NCI-H524 treated with DMSO at 0.1 percent for 48 hours (cell line): ENCODE data around the gene NUDT16.
"Not testable (repeated sequence)": the region's sequence is repeated elsewhere in the genome, so short reads cannot be mapped to it uniquely, and the experiment has no call there.

Source experiments
- DNase-seq: peaks from one replicate; lab custom pipeline; 2025; lab: John Stamatoyannopoulos, UW

The NUDT16 gene

DNA sequence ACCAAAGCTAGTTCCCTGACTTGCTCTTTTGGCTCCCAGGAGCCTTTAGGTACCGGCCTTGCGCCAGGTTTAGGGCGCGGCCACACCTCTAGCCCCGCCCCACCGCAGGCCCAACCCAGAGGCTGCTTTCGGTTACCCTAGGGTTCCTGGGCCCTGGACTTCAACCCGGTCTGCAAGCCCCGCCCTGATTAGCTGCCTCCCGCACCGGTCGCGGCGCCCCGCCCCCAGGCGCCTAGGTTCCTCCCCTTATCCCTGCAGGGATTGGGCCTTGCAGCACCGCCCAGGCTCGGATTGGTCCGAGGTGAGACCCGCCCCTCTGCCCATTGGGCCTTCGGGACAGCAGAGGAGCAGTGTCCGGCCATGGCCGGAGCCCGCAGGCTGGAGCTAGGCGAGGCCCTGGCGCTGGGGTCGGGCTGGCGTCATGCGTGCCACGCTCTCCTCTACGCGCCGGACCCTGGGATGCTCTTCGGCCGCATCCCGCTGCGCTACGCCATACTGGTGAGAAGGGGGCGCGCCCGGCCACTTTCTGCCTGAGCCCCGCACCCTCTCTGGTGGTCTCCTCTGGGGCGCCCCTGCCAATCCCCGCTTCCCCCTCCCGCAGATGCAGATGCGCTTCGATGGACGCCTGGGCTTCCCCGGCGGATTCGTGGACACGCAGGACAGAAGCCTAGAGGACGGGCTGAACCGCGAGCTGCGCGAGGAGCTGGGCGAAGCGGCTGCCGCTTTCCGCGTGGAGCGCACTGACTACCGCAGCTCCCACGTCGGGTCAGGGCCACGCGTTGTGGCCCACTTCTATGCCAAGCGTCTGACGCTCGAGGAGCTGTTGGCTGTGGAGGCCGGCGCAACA, at the start of gene NUDT16:
Gene NUDT16, plus strand, starts transcription at position 330 of the 847 bp plus-strand sequence. Its CDS starts 31 bp downstream, at position 361.
- DNase-seq = peak; percentile 88

DNA sequence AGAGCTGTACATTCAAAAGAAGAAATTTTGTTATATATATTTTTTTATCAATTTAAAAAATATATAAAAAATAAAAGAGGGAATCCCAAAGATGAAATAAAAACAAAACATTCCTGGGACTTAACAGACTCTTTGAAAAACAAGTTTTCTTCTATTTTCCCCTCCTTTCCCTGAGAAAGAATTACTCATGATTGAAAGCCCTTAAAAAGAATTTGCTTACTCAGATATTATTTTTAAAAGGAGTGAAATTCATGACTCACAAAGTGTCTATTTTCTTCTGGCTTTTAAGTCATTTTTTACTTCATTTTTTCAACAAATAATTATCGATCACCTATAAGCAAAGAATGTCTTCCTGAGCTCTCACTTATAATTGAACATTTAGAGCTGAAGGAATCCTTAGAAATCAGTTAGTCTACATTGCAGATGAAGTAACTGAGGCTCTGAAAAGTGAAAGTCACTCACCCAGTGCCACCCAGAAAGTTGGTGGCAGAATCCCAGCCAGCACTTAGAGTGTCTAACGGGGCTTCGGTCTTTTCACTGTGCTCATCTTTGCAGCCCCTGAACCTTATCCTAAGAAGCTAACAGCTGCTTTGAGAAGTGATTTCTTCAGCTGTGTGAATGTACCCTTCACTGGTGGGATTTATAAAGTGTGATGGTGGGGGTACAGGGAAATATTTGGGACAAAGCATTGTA, 42.5 kb upstream of the NUDT16 start:
- DNase-seq = no peak

DNA sequence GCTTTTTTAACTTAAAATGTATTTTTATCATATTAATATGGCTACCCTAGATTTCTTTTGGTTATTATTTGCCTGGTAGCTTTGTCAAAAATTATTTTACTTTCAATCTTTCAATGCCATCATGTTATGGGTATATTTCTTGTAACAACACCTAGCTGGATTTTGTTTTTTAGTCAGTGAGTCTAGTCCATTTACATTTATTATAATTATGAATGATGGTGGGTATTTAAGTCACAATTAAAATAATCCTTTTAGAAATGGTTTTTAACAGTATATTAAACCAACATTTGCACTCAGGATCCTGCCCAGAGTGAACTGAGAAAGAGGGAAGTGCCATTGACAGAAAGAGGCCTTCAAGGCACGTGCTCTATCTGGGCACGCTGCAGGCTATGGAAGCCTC, 39.8 kb upstream of the NUDT16 start:
- DNase-seq = no peak

DNA sequence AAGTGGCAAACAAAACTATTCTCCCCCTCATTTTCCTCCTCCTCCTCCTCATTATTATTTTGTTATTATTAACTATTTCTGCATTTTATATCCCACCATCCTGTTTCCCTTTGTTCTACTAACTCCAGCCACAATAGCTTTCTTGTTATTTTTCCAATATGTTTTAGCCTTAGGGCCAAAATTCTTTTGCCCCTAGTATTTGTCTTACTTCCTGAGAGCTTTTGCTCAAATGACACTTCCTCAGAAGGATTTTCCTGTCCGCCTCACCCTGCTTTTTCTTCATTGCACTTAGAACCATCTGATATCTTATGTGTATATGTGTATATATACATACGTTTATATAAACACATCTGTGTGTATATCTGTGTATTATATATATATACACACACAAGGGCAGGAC, 32.7 kb upstream of the NUDT16 start:
- no peak for DNase-seq

DNA sequence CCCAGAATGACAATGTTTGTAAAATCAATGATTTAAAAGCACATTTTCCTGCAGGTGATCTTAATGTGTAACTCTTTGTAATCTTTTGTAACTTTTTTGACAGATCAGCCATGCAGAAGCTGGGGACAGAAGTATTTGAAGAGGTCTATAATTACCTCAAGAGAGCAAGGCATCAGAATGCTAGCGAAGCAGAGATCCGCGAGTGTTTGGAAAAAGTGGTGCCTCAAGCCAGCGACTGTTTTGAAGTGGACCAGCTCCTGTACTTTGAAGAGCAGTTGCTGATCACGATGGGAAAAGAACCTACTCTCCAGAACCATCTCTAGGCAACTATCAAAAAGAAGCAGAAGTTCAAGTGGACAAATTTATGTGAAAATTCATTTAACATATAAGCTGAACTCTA, 32.1 kb upstream of the NUDT16 start:
- DNase-seq = no peak

DNA sequence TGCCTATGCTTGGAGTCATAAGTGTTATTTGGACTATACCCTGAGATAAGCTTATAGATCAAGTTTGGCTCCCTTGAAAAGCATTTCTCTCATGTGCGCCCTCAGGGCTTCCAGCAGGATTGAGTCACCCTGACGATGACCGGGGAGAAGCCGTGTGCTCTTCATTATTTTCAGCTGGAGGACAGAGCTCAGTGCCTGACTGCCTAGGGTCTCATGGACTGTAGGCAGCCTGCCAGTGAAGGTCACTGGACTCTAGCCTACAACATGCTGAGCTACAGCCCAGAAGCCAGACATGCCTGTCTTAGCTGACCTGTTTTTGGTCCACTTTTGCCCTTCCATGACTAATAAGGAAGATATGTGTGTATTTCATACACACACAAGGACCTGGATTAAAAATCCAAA, 31.6 kb upstream of the NUDT16 start:
- DNase-seq = no peak

DNA sequence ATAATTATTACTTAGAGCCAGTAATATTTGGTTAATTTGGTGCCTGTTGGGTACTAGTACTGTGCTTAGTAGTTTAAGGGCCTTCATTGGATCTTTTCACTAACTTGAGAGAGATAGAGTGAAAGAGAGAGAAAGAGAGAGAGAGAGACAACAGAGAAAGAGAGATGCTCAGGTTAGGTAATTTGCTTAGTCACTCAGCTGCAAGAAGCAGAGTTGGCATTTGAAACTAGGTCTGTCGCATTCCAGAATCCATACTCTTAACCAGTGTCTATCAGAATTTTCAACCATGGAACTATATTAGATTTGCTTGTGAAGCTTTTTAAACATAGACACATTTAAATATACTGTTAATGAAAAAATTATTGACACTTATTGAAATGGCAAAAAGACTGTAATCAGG, 31.1 kb upstream of the NUDT16 start:
- DNase-seq = no peak

DNA sequence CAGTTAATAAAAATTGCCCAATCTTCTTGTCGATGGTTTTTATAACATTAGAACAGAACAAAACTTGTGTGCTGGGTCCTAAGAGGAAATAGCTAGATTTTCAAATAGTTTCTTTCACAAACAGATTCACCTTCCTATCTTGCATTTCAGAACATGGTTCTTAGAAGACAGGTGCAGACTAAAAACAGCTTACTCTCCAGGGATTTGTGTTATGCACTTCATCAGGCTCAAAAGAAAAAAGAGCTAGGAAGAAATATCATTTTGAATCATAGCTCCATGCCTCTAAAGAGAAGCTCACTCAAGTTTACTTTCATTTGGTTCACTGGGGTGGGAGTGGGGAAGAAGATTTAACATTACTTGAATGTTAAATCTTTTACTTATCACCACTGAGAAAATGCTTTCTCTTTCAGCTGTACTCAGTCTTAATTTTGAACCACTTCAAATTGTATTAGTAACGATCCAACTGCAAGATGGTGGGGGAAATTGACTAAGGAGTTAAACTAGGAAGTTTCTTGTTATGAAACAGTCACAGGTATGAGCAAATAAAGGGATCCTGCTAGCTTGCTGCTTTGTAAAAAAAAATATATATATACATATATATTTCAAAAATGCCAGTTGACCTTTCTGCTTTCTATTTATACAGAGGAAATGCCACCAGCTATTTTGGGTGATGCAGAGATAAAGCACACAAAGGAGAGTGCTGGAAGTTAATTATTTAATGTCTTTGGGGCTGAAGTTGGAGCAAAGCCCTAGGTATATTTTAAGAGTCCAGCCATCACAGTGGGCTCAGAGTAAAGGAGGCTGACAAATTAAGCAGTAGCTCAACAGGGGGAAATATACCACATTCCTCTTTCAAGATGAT, 28.3 kb upstream of the NUDT16 start:
- no peak for DNase-seq

DNA sequence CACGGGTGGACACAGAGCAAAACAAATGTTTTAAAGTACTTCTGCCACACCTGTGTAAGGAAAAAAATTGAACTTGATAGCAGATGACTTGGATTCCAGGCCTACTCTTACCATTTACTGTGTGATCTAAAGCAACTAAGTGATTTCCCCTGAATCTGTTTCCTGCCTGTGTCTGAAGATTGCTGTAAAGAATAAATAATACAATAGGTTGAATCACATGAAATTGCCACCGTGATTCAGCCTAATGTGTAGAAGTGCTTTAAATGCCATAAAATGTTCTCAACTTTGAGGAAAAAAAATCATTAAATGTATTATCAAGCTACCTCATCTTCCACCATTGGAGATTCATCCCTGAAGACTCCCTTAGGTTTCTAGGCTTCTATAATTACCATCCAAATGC, 27.6 kb upstream of the NUDT16 start:
- no peak for DNase-seq

DNA sequence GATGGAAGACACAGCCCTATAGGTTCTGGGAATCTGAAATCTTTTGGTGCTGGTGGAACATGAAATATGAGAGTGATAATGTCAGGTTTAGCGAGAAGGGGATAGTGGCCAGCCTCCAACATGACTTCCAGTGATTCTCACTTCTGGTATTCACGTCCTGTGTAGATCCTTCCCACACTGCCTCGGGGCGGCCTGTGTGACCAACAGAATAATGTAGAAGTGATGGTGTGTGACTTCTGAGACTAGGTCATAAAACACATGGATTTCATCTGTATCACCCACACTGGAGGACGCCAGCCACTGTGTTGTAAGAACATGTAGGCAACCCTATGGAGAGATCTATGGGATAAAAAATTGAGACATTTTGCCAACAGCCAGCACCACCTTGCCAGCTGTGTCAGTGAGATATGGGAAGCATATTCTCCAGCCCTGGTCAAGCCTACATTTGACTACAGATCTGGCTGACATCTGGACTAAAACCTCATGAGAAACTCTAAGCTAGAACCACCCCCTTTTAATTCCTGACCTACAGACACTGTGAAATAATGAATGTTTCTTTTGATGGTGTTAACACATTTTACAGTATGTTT, 25.5 kb upstream of the NUDT16 start:
- no peak for DNase-seq

DNA sequence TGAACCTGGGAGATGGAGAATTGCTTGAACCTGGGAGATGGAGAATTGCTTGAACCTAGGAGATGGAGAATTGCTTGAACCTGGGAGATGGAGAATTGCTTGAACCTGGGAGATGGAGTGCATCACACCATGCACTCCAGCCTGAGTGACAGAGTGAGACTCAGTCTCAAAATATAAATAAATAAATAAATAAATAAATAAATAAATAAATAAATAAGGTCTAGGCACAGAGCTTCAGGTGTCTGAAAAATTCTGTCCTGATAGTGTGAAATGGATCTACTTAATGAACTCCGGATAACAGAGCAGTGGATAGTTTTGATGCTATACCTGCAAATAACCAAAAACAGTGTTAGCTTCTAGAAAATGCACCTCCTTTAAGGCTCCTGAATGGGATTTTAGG, 24.3 kb upstream of the NUDT16 start:
- no peak for DNase-seq

DNA sequence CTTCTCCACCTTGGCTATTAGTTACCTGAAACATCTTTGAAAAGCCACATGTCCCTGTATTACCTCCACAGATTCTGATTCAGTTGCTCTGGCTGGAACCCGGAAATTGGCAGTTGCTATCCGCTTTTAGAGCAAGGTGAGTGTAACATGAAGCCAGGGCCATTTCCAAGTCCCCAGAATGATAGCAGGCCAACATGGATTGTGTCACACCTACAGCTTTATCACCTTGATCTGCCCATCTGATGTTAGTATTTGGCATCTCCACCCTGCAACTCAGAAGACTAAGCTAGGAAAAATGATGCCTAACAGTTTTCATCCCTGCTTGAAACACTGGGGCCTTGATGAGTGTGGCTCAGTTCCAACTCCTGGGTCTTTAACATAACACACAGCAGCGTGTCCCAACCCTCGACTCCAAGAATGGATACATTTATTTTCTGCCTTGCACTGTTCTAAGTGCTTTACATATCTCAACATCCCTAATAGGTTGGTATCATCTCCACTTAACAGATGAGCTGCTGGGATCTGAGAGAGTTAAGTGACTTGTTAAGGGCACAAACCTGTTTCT, 21.3 kb upstream of the NUDT16 start:
- peak; percentile 89 for DNase-seq

DNA sequence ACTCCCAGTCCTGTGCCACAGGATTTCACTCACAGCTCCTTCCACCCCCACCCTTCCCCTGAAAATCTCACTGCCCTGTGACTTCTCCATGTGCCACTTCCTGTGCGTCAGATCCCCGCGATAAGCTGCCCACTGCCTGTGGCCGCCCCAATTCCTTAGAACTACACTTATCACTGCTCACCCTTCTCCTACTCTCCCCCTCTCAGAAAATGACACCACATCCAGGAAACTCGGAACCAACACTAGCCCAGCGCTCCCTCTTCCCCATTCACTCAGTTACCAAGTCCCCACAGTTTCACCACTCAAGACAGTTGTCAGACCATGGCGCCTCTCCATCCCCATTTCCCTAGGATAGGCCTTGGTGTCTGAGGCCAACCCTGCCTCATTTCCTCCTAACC, 20.5 kb upstream of the NUDT16 start:
- not testable (repeated sequence) for DNase-seq

DNA sequence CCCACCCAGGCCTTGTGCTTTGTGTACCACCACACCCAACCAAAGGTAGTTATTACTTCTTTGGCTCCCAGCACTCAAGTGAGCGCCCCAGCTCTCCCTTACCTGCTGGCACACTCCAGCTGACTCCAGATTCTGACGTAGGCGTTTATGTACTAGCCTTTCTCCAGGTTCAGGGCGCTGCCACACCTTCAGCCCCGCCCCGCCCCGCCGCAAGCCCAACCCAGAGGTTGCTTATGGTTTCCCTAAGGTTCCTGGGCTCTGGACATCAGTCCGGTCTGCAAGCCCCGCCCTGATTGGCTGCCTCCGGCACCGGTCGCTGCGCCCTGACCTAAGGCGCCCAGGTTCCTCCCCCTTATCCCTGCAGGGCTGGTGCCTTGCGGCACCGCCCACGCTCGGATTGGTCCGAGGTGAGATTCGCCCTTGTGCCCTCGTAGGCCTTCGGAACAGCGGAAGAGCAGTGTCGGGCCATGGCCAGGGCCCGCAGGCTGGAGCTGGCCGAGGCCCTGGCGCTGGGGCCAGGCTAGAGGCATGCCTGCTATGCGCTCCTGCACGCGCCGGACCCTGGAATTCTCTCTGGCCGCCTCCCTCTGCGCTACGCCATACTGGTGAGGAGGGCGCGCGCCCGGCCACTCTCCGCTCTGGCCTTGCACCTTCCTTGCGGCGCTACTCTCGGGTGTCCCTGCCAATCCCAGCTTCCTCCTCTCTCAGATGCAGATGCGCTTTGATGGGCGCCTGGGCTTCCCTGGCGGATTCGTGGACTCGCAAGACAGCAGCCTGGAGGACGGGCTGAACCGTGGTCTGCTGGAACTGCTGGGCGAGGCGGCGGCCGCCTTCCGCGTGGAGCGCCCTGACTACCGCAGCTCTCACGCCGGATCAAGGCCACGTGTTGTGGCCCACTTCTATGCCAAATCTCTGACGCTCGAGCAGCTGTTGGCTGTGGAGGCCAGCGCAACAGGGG, 19.8 kb upstream of the NUDT16 start:
- DNase-seq = no peak

DNA sequence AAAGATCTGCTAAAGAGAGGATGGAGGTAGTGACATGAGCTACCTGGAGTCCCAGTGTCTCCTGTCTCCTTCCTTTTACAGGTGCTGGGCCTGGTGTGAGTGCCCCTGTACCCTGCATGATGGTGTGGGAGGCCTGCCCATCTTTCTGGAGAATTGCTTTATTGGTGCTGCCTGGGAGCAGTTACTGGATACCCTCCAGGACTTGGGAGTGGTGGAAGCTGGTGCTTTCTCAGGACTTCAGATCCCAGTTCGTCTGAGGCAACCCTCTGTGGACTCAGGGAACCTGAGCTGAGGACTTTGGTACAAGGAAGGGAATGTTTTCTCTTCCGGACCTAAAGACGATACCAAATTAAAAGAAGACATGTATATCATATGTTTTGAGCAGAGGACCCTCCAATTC, 18.3 kb upstream of the NUDT16 start:
- no peak for DNase-seq

DNA sequence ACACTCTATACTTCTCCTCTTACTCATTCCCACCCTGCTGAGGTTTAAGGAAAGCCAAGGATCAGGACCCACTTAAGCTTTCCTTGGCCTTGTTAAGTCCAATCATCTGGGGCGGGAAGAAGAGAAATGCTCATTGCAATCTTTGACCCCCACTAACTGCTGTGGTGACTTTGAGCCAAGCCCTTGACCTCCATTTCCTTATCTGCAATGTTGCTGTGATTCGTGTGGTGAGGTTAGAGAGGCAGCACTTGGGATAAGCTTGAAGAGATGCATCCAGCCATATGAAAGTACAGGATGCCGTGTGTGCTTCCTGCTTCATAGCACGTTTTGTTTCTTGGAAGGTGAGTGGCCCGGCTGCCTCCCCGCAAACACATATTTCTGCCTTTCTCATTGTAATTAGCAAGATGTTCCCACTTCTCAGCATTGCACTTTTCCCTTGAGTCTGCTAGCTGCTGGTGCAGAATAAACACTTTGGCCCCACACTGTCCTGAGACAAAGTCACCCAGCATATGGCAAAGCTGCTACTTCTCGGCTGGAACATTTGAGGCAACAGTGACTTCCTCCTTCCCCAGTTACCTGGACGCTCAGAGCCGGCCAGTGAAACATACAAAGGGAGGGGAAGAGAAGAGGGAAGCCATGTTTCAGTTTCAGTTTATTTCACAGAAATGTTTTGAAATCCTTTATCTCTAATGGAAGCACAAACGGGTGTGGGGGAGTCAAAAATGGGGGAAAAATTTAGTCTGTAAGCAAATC, 10.5 kb upstream of the NUDT16 start:
- DNase-seq = no peak

DNA sequence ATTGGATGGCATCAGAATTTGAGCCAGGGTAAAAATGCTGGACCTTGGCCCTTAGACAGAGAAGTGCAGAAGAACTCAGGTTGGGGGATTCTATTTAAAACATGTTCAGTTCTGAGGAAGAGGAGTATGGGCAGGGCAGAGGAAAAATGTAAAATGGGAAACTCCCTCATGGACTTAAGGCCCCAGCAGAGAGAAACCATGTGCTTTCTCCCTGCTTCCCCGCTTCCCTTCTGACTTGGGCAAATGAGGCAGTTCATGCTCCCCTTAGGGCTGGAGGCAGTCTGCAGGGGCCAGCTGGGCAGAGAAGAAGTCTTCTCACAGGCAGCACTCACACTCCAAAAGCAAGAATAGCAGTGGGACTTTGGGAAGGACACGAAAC, 9.9 kb upstream of the NUDT16 start:
- no peak for DNase-seq

DNA sequence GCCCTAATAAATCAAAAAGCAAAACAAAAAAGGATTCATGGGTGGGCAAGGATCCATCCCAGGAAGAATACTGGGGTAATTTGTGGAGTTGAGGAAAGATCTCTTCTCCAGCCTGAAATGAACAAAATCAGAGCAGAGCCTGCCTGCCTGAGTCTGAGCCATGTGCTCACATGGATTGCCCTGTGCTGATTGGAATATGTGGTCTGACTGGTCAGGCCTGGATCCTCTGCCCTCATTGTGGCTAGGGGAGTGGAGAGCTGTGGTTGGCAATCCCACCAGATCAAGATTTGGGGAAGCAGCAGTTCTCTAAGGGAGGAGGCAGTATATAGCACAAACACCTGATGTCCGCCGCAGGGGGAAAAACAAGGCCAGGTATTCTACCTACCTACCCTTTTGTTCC, 6.8 kb upstream of the NUDT16 start:
- no peak for DNase-seq

DNA sequence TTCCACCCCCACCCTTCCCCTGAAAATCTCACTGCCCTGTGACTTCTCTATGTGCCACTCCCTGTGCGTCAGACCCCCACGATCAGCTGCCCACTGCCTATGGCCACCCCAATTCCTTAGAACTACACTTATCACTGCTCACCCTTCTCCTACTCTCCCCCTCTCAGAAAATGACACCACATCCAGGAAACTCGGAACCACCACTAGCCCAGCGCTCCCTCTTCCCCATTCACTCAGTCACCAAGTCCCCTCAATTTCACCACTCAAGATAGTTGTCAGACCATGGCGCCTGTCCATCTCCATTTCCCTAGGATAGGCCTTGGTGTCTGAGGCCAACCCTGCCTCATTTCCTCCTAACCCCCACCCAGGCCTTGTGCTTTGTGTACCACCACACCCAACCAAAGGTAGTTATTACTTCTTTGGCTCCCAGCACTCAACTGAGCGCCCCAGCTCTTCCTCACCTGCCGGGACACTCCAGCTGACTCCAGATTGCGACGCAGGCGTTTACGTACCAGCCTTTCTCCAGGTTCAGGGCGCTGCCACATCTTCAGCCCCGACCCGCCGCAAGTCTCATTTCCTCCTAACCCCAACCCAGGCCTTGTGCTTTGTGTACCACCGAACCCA, 641 bp upstream of the NUDT16 start:
- not testable (repeated sequence) for DNase-seq
